Glutamatergic neuron (in vitro differentiated cells): ENCODE data around the gene CEP128. TPM values are rescaled to one million over a fixed set of nuclear protein-coding genes. Genes with fewer than 3 reads are reported as not detected.

Experiments used
- DNase-seq: peaks from one replicate; pipeline ENCODE4 v3.0.0; 2022
- H3K27ac Mint-ChIP-seq: one replicate; pipeline ENCODE4 v1.8.0; 2020; ENCODE audit warnings: mild to moderate bottlenecking, mixed read lengths, inconsistent platforms; ENCODE audit not compliant: unreplicated experiment
- H3K27me3 Mint-ChIP-seq: one replicate; pipeline ENCODE4 v1.8.0; 2020; ENCODE audit warnings: mild to moderate bottlenecking, moderate library complexity, mixed read lengths, inconsistent platforms; ENCODE audit not compliant: unreplicated experiment
- H3K36me3 Mint-ChIP-seq: one replicate; pipeline ENCODE4 v1.8.0; 2020; ENCODE audit warnings: mild to moderate bottlenecking, mixed read lengths, inconsistent platforms; ENCODE audit not compliant: unreplicated experiment
- H3K4me1 Mint-ChIP-seq: one replicate; pipeline ENCODE4 v1.8.0; 2020; ENCODE audit warnings: mild to moderate bottlenecking, low read depth, mixed read lengths, inconsistent platforms; ENCODE audit not compliant: unreplicated experiment
- H3K4me3 Mint-ChIP-seq: one replicate; pipeline ENCODE4 v1.8.0; 2020; ENCODE audit warnings: mild to moderate bottlenecking, mixed read lengths, inconsistent platforms; ENCODE audit not compliant: unreplicated experiment
- H3K9me3 Mint-ChIP-seq: one replicate; pipeline ENCODE4 v1.8.0; 2020; ENCODE audit warnings: mild to moderate bottlenecking, moderate library complexity, mixed read lengths, inconsistent platforms; ENCODE audit not compliant: unreplicated experiment
- total RNA-seq: library from RNA; stranded (reverse); fragmentation: NEBNext Ultra II Directional; extraction: Animal tissue kit (Norgen Biotek cat#: 25700); gene quantifications from one replicate; pipeline ENCODE4 v1.2.1, GENCODE V29; 2021; ENCODE audit not compliant: unreplicated experiment
- TF ChIP-seq, protein P1 (sequence below): fragments of 200-600 bp; sonication (generic); IDR thresholded peaks from one replicate; pipeline ENCODE4 v1.5.0; 2021; ENCODE audit not compliant: partially characterized antibody, unreplicated experiment

The CEP128 gene
- total RNA-seq, 1 donor from 2014 or later, result 38.5 TPM

DNA sequence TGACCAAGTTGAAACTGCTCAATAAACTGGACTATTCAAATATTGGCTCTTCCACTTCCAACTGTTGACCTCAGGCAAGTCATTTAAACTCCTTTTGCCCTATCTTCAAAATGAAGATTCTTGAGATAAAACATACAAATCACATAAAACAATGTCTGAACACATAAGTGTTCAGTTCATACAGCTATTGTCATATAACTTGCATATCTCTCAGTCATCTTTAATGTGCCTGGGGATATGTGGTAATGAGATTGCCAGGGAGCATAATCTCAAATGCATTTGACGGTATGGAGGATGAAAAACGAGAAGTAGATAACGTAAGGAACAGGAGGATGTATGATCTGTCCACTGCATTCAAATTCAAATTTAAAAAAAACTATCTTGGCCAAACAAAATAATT is 493.3 kb downstream of the CEP128 start:
- DNase-seq, result no peak
- Mint-ChIP-seq H3K9me3 (no peaks in the 10 kb centered on the region), H3K27ac (no peak overlapping the region), H3K4me1 (no peaks in the 10 kb centered on the region), H3K36me3 (peaks cover 13% of the 10 kb centered on the region), H3K27me3 (no peaks in the 10 kb centered on the region), H3K4me3 (no peak overlapping the region)
- TF ChIP-seq, protein P1, sequence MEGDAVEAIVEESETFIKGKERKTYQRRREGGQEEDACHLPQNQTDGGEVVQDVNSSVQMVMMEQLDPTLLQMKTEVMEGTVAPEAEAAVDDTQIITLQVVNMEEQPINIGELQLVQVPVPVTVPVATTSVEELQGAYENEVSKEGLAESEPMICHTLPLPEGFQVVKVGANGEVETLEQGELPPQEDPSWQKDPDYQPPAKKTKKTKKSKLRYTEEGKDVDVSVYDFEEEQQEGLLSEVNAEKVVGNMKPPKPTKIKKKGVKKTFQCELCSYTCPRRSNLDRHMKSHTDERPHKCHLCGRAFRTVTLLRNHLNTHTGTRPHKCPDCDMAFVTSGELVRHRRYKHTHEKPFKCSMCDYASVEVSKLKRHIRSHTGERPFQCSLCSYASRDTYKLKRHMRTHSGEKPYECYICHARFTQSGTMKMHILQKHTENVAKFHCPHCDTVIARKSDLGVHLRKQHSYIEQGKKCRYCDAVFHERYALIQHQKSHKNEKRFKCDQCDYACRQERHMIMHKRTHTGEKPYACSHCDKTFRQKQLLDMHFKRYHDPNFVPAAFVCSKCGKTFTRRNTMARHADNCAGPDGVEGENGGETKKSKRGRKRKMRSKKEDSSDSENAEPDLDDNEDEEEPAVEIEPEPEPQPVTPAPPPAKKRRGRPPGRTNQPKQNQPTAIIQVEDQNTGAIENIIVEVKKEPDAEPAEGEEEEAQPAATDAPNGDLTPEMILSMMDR, result no peak

DNA sequence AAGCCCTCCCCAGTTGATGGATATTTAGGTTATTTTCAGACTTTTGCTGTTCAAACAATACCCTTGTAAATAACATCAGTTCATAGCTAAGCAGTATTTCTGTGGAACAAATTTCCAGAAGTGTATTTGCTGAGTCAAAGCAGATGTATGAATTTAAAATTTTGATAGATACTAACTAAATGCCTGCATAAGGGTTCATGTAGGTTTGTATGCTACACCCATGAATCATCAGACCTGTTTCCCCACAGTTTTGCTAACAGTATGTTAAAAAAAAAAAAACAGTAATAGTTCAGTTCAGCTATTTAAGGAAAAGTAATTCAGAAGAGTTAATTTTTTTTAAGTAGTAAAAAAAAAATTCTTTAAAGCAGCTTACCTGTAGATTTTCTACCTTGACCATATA is 494.1 kb downstream of the CEP128 start:
- Mint-ChIP-seq H3K27me3 (no peaks in the 10 kb centered on the region), H3K36me3 (peaks cover 12% of the 10 kb centered on the region), H3K4me1 (no peaks in the 10 kb centered on the region), H3K9me3 (no peaks in the 10 kb centered on the region), H3K27ac (no peak overlapping the region), H3K4me3 (no peak overlapping the region)
- TF ChIP-seq, protein P1, result no peak
- no peak for DNase-seq

Other genes starting within 250 kb of the CEP128 start
- 0.74 TPM for gene TSHR, start 13.9 kb upstream of the CEP128 start, total RNA-seq